ENCODE data around the gene HNRNPUL1. TPM values are rescaled to one million over a fixed set of nuclear protein-coding genes. Genes with fewer than 3 reads are reported as not detected.
A peak's percentile ranks its signal among the peaks of the same experiment; 100 is the strongest.

HNRNPUL1 gene
- 100 to 1,000 TPM in 6 of 8 experiments, 10 to 100 TPM in 2; 79.3 to 196 (median 113) TPM for total RNA-seq

GRCh38 chr19:41263850-41264580 is at the start of gene HNRNPUL1:
Gene HNRNPUL1, plus strand, starts transcription at chr19:41264372. Its CDS starts 132 bp downstream, at chr19:41264504.
- ATAC-seq (replicated peaks in 6 of 8), result peak; percentile 70 to 85 (median 80)
- H3K4me1 ChIP-seq (replicated peaks in 1 of 2), result peaks cover 5 to 15% of the 10 kb centered on the region in 2 donors
- in situ Hi-C loops (cut with MboI; ENCODE audit: low pct_unique_long_range_greater_than_20kb in 2 of 9, low sequenced_read_pairs in 9 of 9, unreplicated experiment in 9 of 9), result loop anchor here in 6 of 9 experiments (10.0 to 25.0 kb wide), 2 partner anchors 49 to 602 kb away; partner anchors contain the start of gene AXL (in 1 of the 6)
- peak within 1 kb of the TSS; percentile 98 to 99 for H3K27ac ChIP-seq
- peak within 1 kb of the TSS; percentile 76 to 89 (median 88) for H3K4me3 ChIP-seq
- WGBS, 10 experiments, result 0 to 2% (median 0%) methylated on average over 1 to 17 of the region's 55 CpGs; no CpG with 5 or more reads in 1 of the 10 experiments

DNA sequence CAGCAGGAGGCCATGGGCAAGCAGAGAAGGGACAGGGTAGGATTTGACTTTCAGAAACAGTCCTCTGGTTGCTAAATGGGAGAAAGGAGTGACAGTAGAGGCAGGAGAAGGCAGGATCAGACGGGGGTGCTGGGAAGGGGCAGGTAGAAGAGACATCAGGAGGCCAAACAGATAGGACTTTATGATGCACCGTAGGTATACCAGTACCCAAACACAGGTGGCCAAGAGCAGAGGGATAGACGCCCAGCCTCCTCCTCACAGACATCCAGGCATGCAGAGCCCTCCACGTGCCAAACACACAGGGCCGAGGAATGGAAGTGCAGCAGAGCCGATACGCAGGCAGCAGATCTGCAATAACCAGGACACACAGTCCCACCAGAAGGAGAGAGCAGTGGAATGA is 46.4 kb upstream of the HNRNPUL1 start:
- no peak for ATAC-seq (replicated peaks in 6 of 8)
- Histone ChIP-seq H3K27ac (no peak overlapping the region), H3K4me1 (replicated peaks in 1 of 2) (peaks cover 0 to 12% of the 10 kb centered on the region in 2 donors), H3K4me3 (no peak overlapping the region)
- 45 to 92% (median 81%) methylated on average over 1 to 6 of the region's 7 CpGs; no CpG with 5 or more reads in 4 of the 10 experiments for WGBS, 10 experiments
- in situ Hi-C loops (cut with MboI; ENCODE audit: low pct_unique_long_range_greater_than_20kb in 2 of 9, low sequenced_read_pairs in 9 of 9, unreplicated experiment in 9 of 9), result loop anchor here in 1 of 9 experiments (10.0 kb wide), 1 partner anchor 47 kb away; the partner anchor contains the start of gene HNRNPUL1

- Histone ChIP-seq H3K4me3 (peak overlapping the region in 1 of 5 donors; percentile 31), H3K27ac (no peak overlapping the region), H3K4me1 (replicated peaks in 1 of 2) (peaks cover 0 to 12% of the 10 kb centered on the region in 2 donors)
- in situ Hi-C loops (cut with MboI; ENCODE audit: low pct_unique_long_range_greater_than_20kb in 2 of 9, low sequenced_read_pairs in 9 of 9, unreplicated experiment in 9 of 9), result loop anchor here in 1 of 9 experiments (10.0 kb wide), 1 partner anchor 47 kb away; the partner anchor contains the start of gene HNRNPUL1
- 92 to 100% (median 100%) methylated on average over 2 to 4 of the region's 7 CpGs; no CpG with 5 or more reads in 7 of the 10 experiments for WGBS, 10 experiments
- no peak for ATAC-seq (replicated peaks in 6 of 8)
These were observed 45.9 kb upstream of the HNRNPUL1 start for GRCh38 chr19:41218249-41218614.

- Histone ChIP-seq H3K4me1 (replicated peaks in 1 of 2) (peaks cover 0 to 12% of the 10 kb centered on the region in 2 donors), H3K4me3 (peak within 1 kb of the TSS in 4 of 5 donors; percentile 10 to 31 (median 25)), H3K27ac (no peak within 1 kb of the TSS)
- in situ Hi-C loops (cut with MboI; ENCODE audit: low pct_unique_long_range_greater_than_20kb in 2 of 9, low sequenced_read_pairs in 9 of 9, unreplicated experiment in 9 of 9), result loop anchor here in 1 of 9 experiments (10.0 kb wide), 1 partner anchor 46 kb away; the partner anchor contains the start of gene HNRNPUL1
- peak; percentile 54 to 84 (median 76) for ATAC-seq (replicated peaks in 6 of 8)
- 0 to 7% (median 2%) methylated on average over 1 to 7 of the region's 32 CpGs; no CpG with 5 or more reads in 7 of the 10 experiments for WGBS, 10 experiments
These were observed 45.3 kb upstream of the HNRNPUL1 start, which contains the start of gene AXL for GRCh38 chr19:41218615-41219507. Gene AXL, plus strand, starts transcription at chr19:41219223. Its CDS starts 170 bp downstream, at chr19:41219393.

- in situ Hi-C loops (cut with MboI; ENCODE audit: low pct_unique_long_range_greater_than_20kb in 2 of 9, low sequenced_read_pairs in 9 of 9, unreplicated experiment in 9 of 9), result loop anchor here in 1 of 9 experiments (10.0 kb wide), 1 partner anchor 45 kb away; the partner anchor contains the start of gene HNRNPUL1
- ATAC-seq (replicated peaks in 6 of 8), result peak in 3 of 8 experiments; percentile 8 to 36 (median 36)
These were observed 44.1 kb upstream of the HNRNPUL1 start for GRCh38 chr19:41219924-41220567.

GRCh38 chr19:41220811-41221210 is 43.4 kb upstream of the HNRNPUL1 start:
- Histone ChIP-seq H3K27ac (no peak overlapping the region), H3K4me3 (no peak overlapping the region), H3K4me1 (replicated peaks in 1 of 2) (peaks cover 3 to 19% of the 10 kb centered on the region in 2 donors)
- 6 to 100% (median 70%) methylated on average over 1 to 9 of the region's 9 CpGs; no CpG with 5 or more reads in 4 of the 10 experiments for WGBS, 10 experiments
- ATAC-seq (replicated peaks in 6 of 8), result no peak
- in situ Hi-C loops (cut with MboI; ENCODE audit: low pct_unique_long_range_greater_than_20kb in 2 of 9, low sequenced_read_pairs in 9 of 9, unreplicated experiment in 9 of 9), result no loop called here

More at GRCh38 chr19:41219924-41220567, 44.1 kb upstream of the HNRNPUL1 start:
- Histone ChIP-seq H3K4me1 (replicated peaks in 1 of 2) (peaks cover 0 to 12% of the 10 kb centered on the region in 2 donors), H3K27ac (no peak overlapping the region), H3K4me3 (peak overlapping the region in 2 of 5 donors; percentile 28 to 31)
- no CpG with 5 or more reads among the region's 16 CpGs for WGBS, 10 experiments

- 40 to 100% (median 82%) methylated on average over 1 to 9 of the region's 20 CpGs; no CpG with 5 or more reads in 2 of the 10 experiments for WGBS, 10 experiments
- no peak overlapping the region for H3K4me3 ChIP-seq
- H3K4me1 ChIP-seq (replicated peaks in 1 of 2), result peaks cover 7 to 24% of the 10 kb centered on the region in 2 donors
- no peak for ATAC-seq (replicated peaks in 6 of 8)
- H3K27ac ChIP-seq, result no peak overlapping the region
- in situ Hi-C loops (cut with MboI; ENCODE audit: low pct_unique_long_range_greater_than_20kb in 2 of 9, low sequenced_read_pairs in 9 of 9, unreplicated experiment in 9 of 9), result no loop called here
These were observed 42.5 kb upstream of the HNRNPUL1 start for GRCh38 chr19:41221514-41222205.

- no peak overlapping the region for H3K27ac ChIP-seq
- in situ Hi-C loops (cut with MboI; ENCODE audit: low pct_unique_long_range_greater_than_20kb in 2 of 9, low sequenced_read_pairs in 9 of 9, unreplicated experiment in 9 of 9), result no loop called here
- H3K4me1 ChIP-seq (replicated peaks in 1 of 2), result peaks cover 7 to 22% of the 10 kb centered on the region in 2 donors
- 50 to 100% (median 78%) methylated on average over 2 to 8 of the region's 10 CpGs; no CpG with 5 or more reads in 2 of the 10 experiments for WGBS, 10 experiments
- ATAC-seq (replicated peaks in 6 of 8), result no peak
- H3K4me3 ChIP-seq, result no peak overlapping the region
These were observed 41.9 kb upstream of the HNRNPUL1 start for GRCh38 chr19:41222240-41222639.

GRCh38 chr19:41223431-41224234 is 40.5 kb upstream of the HNRNPUL1 start:
- Histone ChIP-seq H3K4me3 (no peak overlapping the region), H3K27ac (no peak overlapping the region), H3K4me1 (replicated peaks in 1 of 2) (peaks cover 7 to 19% of the 10 kb centered on the region in 2 donors)
- peak in 2 of 8 experiments; percentile 3 to 9 for ATAC-seq (replicated peaks in 6 of 8)
- 0 to 90% (median 40%) methylated on average over 1 to 2 of the region's 8 CpGs; no CpG with 5 or more reads in 5 of the 10 experiments for WGBS, 10 experiments
- in situ Hi-C loops (cut with MboI; ENCODE audit: low pct_unique_long_range_greater_than_20kb in 2 of 9, low sequenced_read_pairs in 9 of 9, unreplicated experiment in 9 of 9), result no loop called here

DNA sequence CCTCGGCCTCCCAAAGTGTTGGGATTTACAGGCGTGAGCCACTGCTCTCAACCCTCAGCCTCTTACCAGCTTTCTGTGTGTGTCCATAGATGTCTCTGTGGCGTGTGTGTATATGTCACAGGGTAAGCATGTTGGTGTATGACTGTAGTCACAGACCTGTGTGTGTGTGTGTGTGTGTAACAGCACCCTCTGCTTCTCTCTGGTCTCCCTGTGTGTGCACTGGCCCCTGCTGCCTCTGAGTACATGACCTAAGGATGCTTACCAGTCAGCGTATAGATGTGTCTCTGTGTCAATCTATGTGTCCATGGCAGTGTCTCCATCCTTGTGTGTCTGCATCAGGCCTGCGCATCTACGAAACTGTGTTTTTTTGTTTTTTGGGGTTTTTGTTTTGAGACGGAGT is 39.5 kb upstream of the HNRNPUL1 start:
- no peak overlapping the region for H3K27ac ChIP-seq
- no peak overlapping the region for H3K4me3 ChIP-seq
- 86 to 100% (median 92%) methylated on average over 1 to 6 of the region's 7 CpGs; no CpG with 5 or more reads in 5 of the 10 experiments for WGBS, 10 experiments
- ATAC-seq (replicated peaks in 6 of 8), result no peak
- in situ Hi-C loops (cut with MboI; ENCODE audit: low pct_unique_long_range_greater_than_20kb in 2 of 9, low sequenced_read_pairs in 9 of 9, unreplicated experiment in 9 of 9), result no loop called here
- H3K4me1 ChIP-seq (replicated peaks in 1 of 2), result peaks cover 7 to 15% of the 10 kb centered on the region in 2 donors
